HG03571 (cell line): ENCODE data around the gene PBX2.
A peak's percentile ranks its signal among the peaks of the same experiment; 100 is the strongest.
"Not testable (repeated sequence)": the region's sequence is repeated elsewhere in the genome, so short reads cannot be mapped to it uniquely, and the experiment has no call there.

Experiments used
- ATAC-seq: cut with Tn5 transposase; IDR thresholded peaks from one replicate; pipeline ENCODE4 v1.9.1; 2021; ENCODE audit not compliant: unreplicated experiment

PBX2 gene

DNA sequence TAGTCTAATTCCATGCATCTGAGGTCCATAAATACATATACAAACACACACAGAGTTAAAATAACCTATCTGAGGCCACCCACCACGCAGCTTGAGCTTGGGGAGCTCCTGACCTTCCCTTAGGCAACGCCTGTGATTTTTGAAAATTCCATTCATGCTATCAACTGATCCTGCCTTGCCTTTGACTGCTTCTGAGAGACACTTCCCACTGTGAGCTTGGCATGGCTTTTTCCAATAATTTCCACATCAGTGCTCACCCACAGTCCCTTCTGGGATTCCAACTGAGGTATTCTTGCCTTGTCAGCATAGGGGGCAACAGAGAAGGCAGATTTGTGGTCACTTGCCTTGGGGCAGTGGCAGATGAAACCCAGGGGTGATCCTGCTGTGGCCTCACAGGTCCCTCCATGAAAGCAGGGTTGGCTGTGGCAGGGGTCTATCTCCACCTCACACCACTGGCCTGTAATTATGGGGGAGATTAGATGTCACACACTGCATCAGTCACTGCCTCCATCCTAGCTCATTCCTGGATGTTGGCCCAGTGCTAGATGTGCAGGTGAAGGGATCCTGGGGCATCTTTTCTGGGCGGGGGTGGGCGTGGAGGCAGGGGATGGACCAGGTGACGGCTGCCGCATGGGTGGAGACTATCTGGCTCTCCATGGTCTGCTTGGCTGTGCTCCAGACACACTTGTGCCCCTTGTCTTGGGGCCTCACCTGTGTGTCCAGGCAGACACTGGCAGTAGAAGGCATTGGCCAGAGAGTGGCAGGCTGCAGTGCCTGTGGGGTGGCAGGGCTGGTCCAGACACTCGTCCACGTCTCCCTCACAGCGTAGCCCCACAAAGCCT, 13.6 kb upstream of the PBX2 start:
- no peak for ATAC-seq

DNA sequence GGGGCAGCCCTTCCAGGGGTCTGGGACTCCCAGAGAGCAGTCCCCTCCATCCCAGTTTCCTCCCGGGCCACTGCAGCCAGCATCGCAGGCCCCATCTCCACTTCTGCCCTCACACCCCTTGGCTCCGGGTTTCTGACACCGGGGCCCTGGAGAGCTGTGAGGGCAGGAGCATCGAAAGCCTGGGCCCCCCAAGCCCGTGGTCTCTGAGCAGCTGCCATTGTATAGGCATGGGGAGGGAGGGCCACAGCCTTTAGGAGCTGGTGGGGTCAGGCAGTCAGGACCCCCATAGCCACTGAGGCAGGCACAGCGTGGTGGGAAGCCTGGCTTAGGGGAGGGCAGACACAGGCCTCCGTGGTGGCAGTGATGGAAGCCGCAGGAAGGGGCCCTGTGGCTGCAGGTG, 12.2 kb upstream of the PBX2 start:
- no peak for ATAC-seq

DNA sequence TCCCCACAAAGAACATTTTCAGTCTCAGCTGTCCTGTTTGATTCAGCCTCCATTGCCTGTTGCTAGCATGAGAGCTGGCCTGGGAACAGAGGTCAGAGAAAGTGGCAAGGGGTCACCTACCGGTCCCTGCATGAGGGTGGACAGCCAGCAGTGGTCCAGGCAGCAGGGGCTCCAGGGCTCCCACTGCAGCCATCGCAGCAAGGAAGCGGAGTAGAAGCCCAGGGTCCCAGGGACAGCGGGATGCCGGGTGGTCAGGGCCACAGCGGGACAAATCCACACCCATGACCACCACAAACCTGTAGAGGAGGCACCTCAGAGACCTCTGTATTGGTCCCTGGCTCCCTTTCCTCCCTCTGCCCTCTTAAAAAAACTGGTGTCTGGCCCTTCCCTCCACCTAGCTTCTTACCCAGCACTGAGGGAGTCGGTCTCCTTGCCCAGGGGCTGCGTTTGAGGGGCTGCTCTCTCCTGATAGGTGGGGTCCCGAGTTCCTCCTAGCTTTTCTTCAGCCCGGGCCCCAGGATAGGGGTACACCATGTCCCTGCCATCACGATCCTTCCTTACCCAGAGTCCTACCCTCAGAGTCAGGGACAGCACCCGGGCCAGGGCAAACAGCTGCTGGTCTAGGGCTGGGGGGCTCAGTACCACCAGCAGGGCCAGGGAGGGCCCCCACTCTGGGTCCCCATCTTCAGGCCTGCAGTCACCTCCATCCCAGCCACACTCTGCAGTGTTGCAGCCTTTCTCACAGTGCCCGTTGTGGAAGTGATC, 10.9 kb upstream of the PBX2 start:
- no peak for ATAC-seq

DNA sequence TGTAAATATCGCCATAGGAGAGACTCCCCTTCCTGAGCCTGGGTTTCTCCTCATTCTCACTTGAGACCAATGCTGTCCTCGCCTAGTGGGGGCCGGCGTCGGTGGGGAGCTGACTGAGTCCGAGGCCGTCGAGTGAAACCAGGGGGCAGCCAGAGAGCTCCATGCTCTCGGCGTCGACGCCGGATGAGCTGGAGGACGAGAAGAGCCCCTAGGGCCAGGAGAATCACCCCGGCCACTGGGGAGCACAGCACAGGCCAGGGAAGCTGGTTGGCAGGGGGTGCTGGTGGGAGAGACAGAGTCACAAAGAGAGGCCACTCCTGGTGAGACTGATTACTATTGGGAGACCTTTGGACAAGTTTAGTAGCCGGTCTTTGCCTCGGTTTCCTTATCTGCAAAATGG, 8.9 kb upstream of the PBX2 start:
- ATAC-seq = no peak

DNA sequence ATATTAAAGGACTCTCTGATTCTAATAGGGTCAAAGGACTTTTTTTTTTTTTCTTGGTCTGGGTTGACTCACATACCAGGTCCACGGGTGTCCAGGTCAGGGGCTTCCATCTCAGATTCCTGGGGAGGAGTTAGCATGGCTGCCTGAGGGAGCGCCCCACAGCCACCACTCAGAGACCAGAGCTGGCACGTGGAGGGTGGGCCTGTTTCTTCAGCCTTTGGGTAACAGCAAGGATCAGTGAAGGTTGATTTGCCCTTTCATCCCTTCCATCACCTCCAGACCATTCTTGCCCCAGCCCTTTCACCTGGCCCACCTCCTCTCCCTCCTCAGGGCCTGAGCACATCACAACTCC, 8.3 kb upstream of the PBX2 start:
- no peak for ATAC-seq

DNA sequence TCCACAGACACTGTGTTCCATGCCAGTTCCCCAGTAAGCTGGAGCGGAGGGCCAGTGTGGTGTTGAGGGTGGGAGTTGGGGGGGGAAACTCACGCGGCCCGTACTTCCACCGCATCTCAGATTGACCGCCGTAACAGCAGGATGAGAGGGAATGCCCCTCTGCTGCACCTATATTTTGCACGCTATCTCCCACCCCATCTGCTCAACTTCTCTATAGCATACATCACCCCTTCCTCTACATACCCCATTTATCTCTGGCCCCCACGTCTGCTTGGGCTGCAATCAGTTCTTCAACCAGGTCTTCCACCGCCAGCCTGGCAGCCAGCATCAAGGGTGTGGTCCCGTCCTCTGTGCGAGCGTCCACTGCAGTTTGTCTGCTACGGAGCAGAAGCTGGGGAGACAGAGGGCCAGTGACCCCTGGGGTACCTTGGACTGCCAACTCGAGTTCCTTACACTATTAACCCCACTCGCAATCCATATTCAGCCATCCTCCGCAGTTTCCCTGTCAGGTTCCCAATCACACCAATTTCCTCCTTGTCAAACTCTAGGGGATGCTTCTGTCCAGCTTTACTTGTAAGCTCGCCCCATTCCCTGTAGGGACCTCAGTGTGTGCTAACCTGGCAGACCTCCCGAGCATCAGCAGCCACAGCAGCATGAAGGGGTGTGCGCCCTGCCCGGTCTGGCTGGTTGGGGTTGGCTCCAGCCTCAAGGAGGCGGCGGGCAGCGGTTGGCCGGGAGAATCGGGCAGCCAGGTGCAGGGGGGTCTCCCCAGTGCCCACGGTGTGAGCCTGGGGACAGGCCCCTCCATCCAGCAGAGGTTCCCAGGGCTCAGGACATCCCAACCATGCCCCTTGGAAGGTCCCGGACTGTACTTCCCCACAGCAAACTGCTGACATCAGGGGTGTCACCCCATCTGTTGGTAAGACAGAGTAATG, 6.9 kb upstream of the PBX2 start:
- ATAC-seq = no peak

DNA sequence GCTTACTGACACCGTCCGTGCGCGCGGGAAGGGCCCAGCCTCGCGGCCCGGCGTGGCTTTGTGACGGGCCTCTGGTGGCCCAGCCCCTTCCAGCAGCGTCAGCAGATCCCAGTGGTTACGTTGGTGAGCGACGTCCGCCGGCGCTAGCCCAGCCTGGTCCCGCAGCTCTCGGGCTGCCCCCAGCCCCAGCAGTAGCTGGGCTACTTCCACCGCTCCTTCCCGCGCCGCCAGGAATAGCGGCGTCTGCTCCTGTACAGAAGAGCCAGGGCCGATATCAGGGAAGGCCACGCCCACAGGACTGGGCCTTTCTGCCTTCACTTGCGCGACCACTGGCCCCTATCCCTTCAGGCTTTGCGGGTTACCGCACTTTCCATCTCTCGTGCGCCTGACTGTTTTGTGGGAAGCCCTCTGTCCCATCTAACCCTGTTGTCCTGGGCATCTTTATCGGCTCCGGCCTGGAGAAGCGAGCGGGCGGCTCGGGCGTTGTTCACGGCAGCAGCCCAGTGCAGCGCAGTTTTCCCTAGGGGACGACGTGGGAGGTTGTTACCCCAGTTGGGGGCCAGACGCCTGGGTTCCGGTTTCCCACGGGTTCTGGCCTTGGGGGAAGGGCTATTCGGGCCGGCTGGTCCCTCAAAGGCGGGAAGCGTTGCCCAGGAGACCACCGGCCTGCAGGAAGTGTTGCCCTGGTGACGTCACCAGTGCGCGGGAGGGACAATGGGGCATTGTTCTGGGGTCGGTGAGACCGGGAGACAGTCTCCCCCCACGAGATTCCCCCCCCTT, 6.1 kb upstream of the PBX2 start:
- ATAC-seq = peak; percentile 70

DNA sequence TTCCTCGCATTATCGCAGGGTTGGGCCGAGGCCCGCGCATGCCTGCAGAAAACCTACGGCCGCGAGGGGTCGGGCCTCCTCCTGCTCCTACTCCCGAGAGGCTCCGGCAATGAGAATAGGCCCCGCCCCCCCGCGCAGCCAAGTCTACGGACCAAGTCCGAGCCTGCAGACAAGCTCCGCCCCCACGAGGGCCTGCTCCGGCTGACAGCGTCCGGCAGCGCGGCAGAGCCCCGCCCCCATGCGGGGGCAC, 5.6 kb upstream of the PBX2 start:
- ATAC-seq = peak; percentile 67

DNA sequence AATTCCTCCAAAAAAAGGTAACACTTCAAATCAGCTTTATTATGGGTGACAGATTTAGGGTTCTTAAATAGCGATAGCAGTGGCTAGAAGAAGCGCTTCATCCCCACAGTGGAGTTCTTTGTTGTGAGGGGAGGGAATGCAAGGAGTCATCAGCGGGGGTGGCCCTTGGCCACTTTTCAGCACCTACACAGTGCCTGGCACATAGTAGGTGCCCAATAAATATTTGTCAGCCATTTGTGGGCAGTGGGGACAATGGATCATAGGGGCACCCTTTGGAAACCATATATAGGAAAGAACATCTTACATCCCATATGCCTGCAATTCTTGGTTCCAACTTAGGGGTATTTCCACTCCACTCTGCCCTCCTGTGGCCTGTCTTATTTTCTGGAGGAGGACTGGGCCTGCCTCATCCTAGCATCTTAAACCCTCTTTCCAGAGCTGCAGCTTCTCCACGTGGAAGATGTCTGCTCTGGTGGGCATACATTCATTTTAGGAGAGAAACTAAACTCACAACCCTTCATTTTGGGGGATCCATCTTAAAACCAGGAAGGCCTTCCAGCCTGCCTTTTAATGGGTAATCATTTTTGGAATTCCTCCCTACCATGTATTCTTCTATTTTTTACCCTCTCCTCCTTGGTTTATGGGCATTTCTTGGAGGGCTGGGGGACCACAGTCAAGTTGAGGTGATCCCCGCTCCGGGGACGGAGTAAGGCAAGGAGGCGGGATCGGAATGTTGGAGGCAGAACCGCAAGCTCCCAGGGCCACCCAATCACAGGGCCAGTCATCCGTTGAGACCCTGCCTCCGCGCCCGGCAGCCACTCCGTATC, 5.0 kb upstream of the PBX2 start:
- no peak for ATAC-seq

DNA sequence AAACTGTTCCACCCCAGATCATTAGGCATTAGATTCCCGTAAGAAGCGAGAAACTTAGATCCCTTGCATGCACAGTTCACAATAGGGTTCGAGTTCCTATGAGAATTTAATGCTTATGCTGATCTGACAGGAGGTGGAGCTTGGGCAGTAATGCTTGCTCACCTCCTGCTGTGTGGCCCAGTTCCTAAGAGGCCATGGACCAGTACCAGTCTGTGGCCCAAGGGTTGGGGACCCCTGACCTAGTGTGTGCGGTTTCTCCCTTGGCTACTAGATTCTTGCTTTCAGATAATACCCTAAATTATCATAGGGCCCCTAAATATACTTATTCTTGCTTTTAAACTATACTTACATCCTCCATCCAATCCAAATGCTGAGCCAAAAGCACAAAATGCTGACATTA, 4.4 kb upstream of the PBX2 start:
- no peak for ATAC-seq

DNA sequence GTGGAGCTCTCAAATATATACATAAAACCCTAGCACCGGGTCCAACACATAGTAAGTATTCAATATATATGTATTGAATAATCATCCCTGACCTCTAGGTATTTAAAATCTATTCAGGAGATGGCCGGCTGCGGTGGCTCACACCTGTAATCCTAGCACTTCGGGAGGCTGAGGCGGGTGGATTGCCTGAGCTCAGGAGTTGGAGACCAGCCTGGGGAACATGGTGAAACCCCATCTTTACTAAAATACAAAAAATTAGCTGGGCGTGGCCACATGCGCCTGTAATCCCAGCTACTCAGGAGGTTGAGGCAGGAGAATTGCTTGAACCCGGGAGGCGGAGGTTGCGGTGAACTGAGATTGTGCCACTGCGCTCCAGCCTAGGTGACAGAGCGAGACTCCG, 3.1 kb upstream of the PBX2 start:
- not testable (repeated sequence) for ATAC-seq

DNA sequence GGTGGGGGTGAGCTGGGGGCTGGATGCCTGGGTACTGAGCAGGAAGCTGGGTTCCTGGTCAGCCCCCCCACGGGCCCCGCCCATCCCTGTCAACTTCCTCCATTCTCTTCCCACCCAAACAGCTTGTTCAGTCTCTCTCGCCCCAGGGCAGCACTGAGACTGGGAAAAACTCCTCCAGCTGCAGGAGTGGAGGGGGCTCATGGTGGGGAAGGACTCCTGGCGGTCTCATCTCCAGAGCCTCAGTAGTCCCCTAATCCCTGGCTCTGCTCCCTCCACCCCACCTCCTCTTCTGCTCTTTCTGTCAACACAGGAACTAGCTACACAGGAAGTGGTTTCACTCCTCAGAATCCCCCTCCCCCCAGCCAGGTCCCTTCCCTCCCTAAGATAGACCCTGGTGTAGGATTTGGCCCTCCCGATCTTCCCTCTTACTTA, 2.6 kb upstream of the PBX2 start, which contains the start of gene GPSM3:
TSS of gene GPSM3 (minus strand) at position 36 of the 432 bp plus-strand sequence. CDS start 130 bp downstream, outside the sequence.
- ATAC-seq = no peak

DNA sequence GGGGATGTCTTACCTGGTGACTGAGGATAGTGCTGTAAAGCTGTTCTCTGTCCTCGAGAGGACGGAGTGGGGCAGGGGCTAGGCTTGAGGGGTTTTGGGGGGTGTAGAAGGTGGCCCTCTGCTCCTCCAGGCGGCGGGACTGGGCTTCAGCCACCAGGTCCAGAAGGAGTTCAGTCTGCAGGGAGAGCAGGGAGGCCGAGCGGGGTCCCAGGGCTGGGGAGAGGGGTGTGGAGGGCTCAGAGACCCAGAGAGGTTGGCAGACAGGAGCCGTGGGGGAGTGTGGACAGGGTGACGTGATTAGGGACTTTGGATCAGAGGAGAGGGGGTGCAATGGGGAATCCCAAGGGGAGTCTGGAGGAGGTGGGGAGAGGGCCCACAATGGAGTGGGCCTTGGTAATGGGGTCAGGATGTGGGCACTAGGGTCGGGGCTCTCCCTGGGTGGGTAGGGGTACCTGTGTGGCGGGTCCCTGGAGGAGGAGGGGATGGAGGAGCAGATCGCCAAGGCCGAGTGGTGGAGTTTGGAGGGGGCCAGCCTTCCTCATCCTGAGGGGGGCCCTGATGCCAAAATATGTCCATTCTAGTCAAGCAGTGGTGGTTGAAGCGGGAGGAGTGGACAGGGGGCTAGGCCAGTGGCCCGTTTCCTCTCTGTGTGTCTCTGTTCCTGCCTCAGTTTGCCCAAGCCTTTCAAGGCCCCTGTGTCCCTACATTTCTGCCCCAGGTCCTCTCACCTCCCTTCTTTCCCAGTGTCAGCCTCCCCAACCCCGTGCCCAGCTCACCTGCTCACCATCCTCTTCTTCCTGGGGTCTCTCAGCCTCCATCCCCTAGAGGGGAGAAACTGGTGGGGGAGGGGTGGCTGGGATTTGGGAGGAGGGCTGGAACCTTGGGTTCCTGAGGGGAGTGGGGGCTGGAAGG, 1.9 kb upstream of the PBX2 start:
- no peak for ATAC-seq

DNA sequence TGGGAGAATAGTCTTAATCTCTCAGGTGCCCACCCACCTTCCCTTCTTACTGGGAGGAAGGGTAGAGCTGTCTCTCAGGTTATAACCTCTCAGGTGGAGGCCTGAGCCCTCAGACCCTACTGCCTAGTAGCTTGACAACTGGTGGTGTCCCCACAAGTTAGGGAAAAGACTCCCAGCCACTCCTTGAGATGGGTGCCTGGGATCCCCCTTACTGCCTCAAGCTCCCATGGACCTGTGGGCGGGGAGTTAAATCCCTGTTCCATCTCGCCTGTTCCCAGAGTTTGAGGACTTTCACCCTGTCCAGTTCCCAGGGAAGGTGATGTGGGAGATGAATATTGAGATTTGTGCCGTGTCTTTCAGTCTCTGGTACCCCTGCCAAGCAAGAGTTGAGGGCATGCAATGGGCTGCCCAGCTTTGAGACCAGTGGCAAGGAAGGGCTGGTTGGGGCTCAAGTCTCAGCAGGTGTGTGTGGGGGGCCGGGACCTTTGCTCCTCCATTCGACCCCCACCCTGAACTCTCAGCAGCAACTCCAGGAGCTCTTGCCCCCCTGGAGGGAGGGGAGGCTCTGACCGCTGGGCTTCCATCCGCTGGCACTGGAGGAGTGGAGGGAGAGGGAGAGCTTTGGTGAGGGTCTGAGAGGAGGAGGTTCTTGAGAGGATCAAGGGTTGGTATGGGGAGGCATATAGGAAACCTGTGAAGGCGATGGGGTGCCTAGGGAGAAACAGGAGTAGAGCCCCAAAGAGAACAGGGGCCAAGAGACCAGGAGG, 1.1 kb upstream of the PBX2 start:
- ATAC-seq = no peak

DNA sequence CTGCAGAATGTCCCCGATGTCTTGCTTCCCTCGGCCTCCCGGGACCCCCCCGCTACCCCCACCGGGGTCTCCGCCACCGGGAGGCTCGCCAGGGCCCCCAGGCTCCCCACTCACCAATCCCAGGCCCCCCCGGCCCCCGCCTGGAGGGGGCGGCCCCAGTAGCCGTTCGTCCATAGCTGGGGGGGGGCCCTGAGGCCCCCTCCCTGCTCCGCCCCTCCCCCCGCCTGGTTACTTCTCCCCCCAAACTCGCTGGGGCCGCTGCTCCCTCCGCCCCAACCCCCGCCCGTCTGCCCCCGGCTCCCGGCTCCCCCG, 304 bp downstream of the PBX2 start:
- no peak for ATAC-seq

DNA sequence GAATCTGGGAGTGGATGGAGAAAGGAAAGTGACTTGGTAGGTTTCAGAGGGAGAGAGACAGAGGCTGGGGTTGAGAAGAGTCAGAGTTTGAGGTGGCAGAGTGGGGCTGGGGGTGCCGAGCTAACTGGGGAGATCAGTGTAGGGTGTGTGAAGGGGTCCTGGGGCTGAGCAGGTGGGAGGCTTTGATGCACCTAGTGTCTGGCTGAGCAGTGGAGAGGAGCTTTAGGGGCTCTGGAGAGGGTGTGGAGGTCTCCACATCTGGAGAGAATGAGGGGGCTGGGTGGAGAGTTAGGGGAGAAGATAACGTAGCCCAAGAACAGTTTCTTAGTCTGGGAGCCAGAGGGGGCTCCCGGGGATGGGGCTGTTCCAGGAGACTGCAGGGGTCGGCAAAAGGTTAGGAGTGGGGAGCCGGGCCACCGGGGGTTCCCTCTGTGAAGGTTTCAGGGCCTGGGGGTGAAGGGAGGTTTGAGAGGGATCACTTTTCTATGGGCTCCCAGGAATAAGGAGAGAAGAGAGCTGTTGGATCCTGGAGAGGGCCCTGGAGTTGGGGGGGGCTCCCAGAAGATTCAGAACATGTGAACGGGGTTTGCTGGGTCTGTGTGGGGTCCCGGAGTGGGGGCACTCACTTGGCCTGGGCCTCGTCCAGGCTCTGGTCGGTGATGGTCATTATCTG, 797 bp downstream of the PBX2 start:
- ATAC-seq = no peak

DNA sequence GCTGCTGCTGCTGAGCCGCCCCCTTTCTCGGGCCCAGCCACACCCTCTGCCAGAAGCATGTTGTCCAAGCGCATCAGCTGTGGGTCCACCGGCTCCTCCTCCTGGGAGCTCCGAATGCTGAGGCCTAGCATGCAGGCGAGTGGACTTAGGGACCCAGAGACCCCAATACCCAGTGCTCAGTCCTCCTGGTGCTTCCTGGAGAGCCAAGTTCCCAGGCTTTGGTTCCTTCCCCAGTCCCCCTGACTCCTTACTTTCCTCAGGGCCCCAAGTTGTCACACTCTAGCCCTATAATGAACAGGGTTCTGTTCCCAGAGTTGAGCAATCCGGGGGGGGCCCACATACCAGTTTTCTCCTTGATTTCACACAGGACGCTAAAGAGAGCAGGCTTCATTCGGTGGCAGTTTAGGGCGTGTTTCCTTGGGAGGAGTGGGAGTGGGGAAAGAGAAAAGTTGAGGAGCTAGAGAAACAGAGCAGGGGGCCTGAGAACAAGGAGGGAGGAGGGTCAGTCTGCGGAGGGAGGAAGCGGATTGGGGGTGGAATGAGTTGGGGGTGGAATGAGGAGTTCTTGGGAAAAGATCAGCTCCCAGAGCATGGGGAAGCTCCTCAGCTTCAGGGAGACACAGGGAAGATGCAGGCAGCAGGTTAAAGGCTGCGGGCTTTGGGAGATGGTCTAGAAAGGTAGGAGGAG, 1.5 kb downstream of the PBX2 start:
- no peak for ATAC-seq
